Stimulated activated CD8-positive, alpha-beta memory T cell treated with anti-CD3 and anti-CD28 coated beads, Interleukin-15, amount 100 ng/mL, for 24 hours (primary cell): ENCODE data around the gene DISP1.
"Not testable (repeated sequence)": the region's sequence is repeated elsewhere in the genome, so short reads cannot be mapped to it uniquely, and the experiment has no call there.

ENCODE experiments used
- DNase-seq: peaks from one replicate; pipeline ENCODE4 v3.0.0-alpha.2; 2020; ENCODE audit warnings: low read depth

Gene DISP1

GRCh38 chr1:222798116-222798515, 16.7 kb upstream of the DISP1 start:
- DNase-seq: no peak

- DNase-seq: no peak
These were observed 15.9 kb upstream of the DISP1 start for GRCh38 chr1:222798975-222799374.

- no peak for DNase-seq
These were observed 13.8 kb upstream of the DISP1 start for GRCh38 chr1:222801067-222801466.

- DNase-seq: no peak
These were observed 3.2 kb upstream of the DISP1 start for GRCh38 chr1:222811671-222812070.

GRCh38 chr1:222813866-222814535, 838 bp upstream of the DISP1 start:
- no peak for DNase-seq

- DNase-seq: no peak
These were observed 564 bp downstream of the DISP1 start for GRCh38 chr1:222815440-222815765.

GRCh38 chr1:222817529-222817928, 2.7 kb downstream of the DISP1 start:
- no peak for DNase-seq

- no peak for DNase-seq
These were observed 3.3 kb downstream of the DISP1 start for GRCh38 chr1:222818171-222818570.

- DNase-seq: no peak
These were observed 5.4 kb downstream of the DISP1 start for GRCh38 chr1:222820171-222820712.

- DNase-seq: no peak
These were observed 6.4 kb downstream of the DISP1 start for GRCh38 chr1:222821239-222821638.

GRCh38 chr1:222823695-222824094, 8.9 kb downstream of the DISP1 start:
- no peak for DNase-seq

GRCh38 chr1:222824641-222825040, 9.8 kb downstream of the DISP1 start:
- no peak for DNase-seq

- no peak for DNase-seq
These were observed 14.1 kb downstream of the DISP1 start for GRCh38 chr1:222828939-222829338.

- DNase-seq: no peak
These were observed 15.0 kb downstream of the DISP1 start for GRCh38 chr1:222829868-222830267.

- no peak for DNase-seq
These were observed 18.6 kb downstream of the DISP1 start for GRCh38 chr1:222833356-222833876.

GRCh38 chr1:222843469-222844410, 28.9 kb downstream of the DISP1 start:
- DNase-seq: no peak

- no peak for DNase-seq
These were observed 29.6 kb downstream of the DISP1 start for GRCh38 chr1:222844411-222844779.

- DNase-seq: no peak
These were observed 30.9 kb downstream of the DISP1 start for GRCh38 chr1:222845763-222846162.

- not testable (repeated sequence) for DNase-seq
These were observed 35.7 kb downstream of the DISP1 start for GRCh38 chr1:222850550-222850949.

GRCh38 chr1:222852326-222852725, 37.5 kb downstream of the DISP1 start:
- DNase-seq: no peak

GRCh38 chr1:222861062-222861461, 46.2 kb downstream of the DISP1 start:
- DNase-seq: no peak
